Right hindlimb (tissue), 1 donor: Measurements from ENCODE around the gene BCL3.

Experiments
- DNase-seq: peaks from one replicate; pipeline ENCODE4 v3.0.0-alpha.2; 2018

The BCL3 gene

DNA sequence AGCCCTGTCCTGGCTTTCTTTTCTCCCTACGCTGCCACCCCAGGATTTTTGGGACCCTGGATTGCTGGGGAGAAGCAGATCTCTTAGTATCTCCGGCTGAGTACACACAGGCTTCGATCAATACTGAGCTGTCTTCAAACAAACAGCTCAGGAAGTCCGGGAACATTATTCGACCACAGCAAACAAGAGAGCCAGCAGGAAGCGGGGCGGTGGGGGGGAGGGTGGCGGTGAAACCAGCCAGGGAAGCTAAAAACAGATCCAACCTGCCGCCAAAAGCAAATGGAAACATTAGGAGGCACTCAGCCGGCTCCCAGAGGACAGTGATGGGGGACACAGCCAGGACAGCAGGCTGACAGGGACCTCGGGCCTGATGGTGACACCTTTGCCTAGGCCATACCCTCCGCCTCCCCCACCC is 48.2 kb downstream of the BCL3 start:
- peak; percentile 67 for DNase-seq

DNA sequence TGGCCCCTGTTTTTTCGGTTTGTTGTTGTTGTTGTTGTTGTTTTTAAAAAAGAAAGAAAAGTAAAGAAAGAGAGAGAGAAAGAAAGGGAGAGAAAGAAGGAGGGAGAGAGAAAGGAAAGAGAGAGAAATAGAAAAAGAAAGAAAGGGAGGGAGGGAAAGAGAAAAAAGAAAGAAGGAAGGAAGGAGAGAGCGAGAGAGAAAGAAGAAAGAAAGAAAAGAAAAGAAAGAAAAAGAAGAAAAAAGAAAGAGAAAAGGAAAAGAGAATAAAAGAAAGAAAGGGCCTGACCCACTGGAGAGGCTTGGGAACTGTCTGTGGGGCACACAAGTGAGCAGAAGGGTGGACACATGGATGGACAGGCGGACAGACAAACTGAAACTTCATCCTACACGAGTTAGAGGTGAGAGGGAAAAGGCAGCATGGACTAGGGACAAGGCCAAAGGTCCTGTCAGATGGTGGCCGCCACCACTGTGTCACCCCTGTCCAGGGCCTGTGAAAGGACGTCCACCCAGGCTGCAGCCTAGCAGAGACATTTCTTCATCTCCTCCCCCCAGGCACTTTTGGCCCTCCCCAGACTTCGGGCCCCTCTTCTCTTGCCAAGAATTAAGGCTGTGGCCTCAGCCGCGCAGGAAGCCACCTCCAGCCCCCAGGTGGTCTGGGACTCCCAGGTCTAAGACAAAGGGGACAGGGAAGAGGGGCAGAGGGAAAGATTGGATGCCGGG is 51.3 kb downstream of the BCL3 start:
- no peak for DNase-seq

DNA sequence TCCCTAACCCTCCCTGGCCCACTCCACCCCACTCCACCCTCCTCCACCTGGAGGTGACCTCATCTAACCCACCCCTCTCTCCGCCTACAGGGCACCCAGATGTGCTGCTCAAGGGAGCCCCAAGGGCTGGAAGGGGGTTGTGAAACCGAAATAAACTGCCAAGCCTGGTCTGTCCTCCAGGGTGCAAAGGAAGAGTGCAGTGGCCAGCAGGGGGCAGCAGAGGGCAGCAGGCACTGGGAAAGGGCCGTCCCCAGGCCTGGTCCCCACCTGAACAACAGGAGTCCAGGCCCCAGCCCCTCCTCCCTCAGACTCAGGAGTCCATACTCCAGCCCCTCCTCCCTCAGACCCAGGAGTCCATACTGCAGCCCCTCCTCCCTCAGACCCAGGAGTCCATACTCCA is 52.0 kb downstream of the BCL3 start:
- DNase-seq = peak; percentile 85

DNA sequence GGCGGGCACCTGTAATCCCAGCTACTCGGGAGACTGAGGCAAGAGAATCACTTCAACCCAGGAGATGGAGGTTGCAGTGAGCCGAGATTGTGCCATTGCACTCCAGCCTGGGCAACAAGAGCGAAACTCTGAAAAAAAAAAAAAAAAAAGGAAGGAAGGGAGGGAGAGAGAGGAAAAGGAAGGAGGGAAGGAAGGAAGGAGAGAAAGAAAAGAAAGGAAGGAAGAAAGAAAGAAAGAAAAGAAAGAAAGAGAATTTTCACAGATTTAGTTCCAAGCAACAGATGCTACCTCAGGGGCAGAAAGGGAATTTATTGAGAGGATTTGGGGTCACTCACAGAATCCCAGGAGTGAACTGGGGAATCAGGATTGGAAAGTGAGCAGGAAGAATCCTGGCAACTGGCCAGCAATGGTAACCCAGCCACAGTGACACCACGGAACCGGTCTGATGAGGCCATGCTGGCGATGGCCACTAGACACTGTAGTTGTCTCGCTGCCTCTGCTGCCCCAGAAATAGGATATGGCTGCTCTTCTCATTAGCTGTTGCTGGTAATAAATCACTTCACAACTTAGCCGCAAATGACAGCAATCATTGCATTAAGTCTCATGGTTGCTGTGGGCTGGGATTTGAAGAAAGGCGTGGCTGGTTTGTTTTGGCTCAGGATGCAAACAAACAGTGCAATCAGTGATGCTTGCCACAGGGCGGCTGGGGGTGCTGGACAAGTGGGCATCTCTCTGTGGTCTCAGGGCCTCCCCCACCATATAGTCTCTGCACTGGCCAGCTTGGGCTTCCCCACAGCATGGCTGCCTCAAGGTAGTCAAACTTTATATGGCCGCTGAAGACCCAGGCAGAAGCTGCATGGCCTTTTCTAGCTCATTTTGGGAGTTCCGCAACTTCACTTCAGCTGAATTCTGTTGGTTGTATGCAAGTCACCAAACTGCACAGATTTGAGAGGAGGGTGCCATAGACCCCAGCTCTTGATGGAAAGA is 55.2 kb downstream of the BCL3 start:
- DNase-seq = no peak

DNA sequence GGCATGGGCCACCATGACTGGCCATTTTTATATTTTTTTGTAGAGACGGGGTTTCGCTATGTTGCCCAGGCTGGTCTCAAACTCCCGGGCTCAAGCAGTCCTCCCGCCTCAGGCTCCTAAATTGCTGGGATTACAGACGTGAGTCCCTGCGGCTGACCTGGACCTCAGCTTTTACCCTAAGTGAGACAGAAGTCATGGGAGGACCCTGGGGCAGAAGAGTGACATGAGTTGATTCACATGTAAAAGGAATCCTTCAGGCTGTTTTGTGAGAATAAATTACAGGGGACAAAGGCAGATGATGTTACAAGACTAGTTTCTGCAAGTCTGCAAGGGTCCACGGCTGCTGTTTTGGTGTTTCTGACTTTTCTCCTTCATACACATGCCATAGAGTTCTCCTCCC is 57.8 kb downstream of the BCL3 start:
- DNase-seq = no peak

DNA sequence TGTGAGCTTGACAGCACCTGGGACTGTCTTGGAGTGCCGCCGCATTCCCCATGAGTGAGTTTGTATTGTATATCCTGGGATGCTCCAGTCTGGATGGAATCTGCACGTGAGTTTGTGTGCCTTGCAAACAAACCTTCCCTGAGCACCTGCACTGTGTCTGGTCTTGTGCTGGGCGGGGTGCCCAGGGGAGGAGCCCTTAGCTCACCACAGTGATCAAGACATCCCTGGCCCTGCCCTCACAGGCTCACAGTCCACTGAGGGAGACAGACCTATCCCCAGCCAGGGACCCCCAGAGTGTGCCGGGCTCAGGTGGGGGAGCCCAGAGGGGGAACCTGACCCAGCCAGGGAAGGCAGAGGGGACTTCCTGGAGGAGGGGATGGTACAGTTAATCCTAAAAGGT is 58.7 kb downstream of the BCL3 start:
- DNase-seq = no peak

DNA sequence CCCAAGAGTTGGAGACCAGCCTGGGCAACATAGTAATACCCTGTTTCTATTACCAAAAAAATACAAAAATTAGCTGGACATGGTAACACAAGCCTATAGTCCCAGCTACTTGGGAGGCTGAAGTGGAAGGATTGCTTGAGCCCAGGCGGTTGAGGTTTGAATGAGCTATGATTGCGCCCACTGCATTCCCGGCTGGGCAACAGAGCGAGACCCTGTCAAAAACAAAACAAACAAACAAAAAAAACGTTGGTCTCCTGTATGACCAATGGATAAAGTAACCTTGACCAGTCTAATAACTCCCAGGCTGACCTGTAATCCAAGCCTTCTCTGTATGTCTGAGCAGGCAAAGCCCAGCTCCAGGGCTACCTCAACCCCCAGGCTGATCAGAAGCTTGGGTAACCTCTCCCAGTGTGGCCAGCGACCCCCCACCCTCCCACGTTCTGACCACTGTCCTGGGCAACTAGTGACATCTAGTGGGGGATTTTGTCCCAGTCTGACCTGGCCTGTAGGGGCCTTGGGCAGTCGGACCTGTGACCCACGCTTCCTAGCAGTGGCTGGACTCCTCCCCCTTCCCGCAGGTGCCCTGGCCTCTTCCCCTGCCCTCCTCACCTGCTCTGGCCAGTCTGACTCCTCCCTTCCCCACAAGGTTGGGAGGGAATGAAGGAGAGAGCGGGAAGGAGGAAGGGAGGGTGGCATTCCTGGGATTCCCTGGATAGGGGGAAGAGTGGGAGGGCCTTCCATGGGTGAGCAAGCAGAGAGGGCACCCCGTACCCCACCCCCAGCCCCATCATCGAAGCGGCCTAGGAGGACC is 59.3 kb downstream of the BCL3 start:
- peak; percentile 56 for DNase-seq

DNA sequence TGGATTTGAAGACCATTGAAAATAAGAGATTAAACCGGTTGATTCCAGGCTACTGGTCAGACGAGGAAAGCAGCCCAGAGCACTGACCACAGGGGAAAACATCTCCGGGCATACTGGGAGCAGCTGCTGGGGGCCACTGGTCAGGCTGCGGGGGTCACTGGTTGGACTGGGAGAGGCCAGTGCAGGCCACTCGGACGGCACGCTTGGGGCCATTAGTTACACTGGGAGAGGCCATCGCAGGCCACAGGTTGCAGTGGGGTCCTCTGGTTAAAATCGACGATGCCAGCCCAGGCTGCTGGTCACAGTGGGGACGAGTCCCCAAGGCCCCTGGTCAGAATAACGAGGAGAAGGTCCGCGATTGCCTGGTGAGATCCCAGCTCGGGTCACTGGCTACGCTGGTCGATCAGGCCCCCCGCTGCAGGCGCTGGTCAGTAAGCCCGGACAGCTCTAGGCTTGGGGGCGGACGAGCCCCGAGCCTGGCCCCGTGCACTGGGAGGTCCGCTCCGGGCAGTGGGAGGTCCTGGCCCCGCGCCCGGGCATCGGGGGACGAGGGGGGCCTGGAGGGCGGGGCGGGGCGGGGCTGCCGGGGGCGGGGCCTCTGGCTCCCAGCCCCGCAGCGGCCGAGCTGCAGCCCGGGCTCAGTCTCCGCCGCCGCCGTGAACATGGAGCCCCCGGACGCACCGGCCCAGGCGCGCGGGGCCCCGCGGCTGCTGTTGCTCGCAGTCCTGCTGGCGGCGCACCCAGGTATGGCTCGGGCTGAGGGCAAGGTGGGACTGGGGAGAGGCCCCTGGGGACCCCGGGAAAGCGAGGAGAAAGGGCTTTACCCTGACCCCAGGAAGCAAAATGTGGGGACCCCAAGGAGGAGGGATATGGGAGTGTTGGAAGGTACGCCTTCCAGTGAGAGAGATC is 60.2 kb downstream of the BCL3 start, which contains the start of gene BCAM:
Gene BCAM (plus strand): TSS at position 641 of the 909 bp plus-strand sequence. CDS start 22 bp downstream, at position 663.
- DNase-seq = peak; percentile 89
